ENCODE data around the gene PPP6R1.

The PPP6R1 gene

DNA sequence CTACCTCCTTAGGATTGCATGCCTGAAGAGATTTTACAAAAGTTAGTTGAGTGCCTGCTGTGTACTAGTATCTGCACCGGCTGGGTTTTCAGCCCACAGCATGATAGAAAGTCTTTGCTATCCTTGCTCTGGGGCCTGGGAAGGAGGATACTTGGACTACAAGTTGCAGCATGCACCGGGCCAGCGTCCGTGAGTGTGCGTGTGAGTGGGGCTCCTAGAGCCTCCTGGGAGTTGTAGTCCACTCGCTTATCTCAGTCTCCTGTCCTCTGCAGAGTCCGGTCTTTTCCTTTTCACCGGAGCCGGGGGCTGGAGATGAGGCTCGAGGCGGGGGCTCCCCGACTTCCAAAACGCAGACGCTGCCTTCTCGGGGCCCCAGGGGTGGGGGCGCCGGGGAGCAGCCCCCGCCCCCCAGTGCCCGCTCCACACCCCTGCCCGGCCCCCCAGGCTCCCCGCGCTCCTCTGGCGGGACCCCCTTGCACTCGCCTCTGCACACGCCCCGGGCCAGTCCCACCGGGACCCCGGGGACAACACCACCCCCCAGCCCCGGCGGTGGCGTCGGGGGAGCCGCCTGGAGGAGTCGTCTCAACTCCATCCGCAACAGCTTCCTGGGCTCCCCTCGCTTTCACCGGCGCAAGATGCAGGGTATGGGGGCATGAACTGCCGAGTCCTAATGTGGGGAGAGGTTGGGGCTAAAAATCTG lies 45.6 kb upstream of the PPP6R1 start:
- H3K27ac ChIP-seq (replicated peaks), result no peak overlapping the region

GRCh38 chr19:55303477-55303876 lies 44.7 kb upstream of the PPP6R1 start:
- TF ChIP-seq GABPA (IDR thresholded peaks at IDR 0.05; ENCODE audit: low read depth) (no peak), REST (IDR thresholded peaks at IDR 0.05; ENCODE audit: insufficient replicate concordance, low read depth) (no peak), POLR2AphosphoS5 (IDR thresholded peaks at IDR 0.05; ENCODE audit: low read depth) (no peak), CTCF (IDR thresholded peaks at IDR 0.05; ENCODE audit: insufficient read depth, low read length) (no peak), SPI1 (IDR thresholded peaks at IDR 0.05; ENCODE audit: borderline replicate concordance, low read depth) (no peak)
- no peak for DNase-seq (ENCODE audit: low read depth in 1 of 2, low spot score in 1 of 2)
- no peak overlapping the region for H3K4me3 ChIP-seq (replicated peaks; ENCODE audit: insufficient read depth, low read length)
- H3K27me3 ChIP-seq (ENCODE audit: insufficient read depth, poor library complexity, severe bottlenecking), result no peaks in the 10 kb centered on the region
- no peak overlapping the region for H3K27ac ChIP-seq (replicated peaks)

More for the DNA sequence above, 45.6 kb upstream of the PPP6R1 start:
- TF ChIP-seq CTCF (IDR thresholded peaks at IDR 0.05; ENCODE audit: insufficient read depth, low read length) (no peak), GABPA (IDR thresholded peaks at IDR 0.05; ENCODE audit: low read depth) (no peak), SPI1 (IDR thresholded peaks at IDR 0.05; ENCODE audit: borderline replicate concordance, low read depth) (no peak), POLR2AphosphoS5 (IDR thresholded peaks at IDR 0.05; ENCODE audit: low read depth) (no peak), REST (IDR thresholded peaks at IDR 0.05; ENCODE audit: insufficient replicate concordance, low read depth) (no peak)
- Histone ChIP-seq H3K4me3 (replicated peaks; ENCODE audit: insufficient read depth, low read length) (no peak overlapping the region), H3K27me3 (ENCODE audit: insufficient read depth, poor library complexity, severe bottlenecking) (no peaks in the 10 kb centered on the region)
- peak in 1 of 2 experiments; percentile 73 for DNase-seq (ENCODE audit: low read depth in 1 of 2, low spot score in 1 of 2)

DNA sequence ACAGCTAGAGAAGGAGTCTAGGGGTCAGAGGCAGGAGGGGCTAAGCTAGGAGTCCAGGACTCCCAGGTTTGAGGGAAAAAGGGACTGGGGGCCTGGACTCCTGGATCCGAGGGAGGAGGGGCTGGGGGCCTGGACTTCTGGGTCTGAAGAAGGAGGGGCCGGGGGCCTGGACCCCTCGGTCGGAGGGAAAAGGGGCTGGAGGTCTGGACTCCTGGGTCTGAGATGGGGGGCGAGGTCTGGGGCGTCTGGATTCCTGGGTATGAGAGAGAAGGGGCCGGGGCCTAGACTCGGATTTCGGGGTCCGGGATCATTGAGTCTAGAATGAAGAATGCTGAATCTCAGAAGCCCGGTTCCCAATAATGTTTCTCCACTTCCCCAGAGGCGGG lies 43.5 kb upstream of the PPP6R1 start:
- H3K4me3 ChIP-seq (replicated peaks; ENCODE audit: insufficient read depth, low read length), result no peak overlapping the region
- H3K27ac ChIP-seq (replicated peaks), result no peak overlapping the region

More for the DNA sequence above, 43.5 kb upstream of the PPP6R1 start:
- H3K27me3 ChIP-seq (ENCODE audit: insufficient read depth, poor library complexity, severe bottlenecking), result no peaks in the 10 kb centered on the region
- TF ChIP-seq CTCF (IDR thresholded peaks at IDR 0.05; ENCODE audit: insufficient read depth, low read length), result no peak
- TF ChIP-seq POLR2AphosphoS5 (IDR thresholded peaks at IDR 0.05; ENCODE audit: low read depth), result no peak
- no peak for TF ChIP-seq GABPA (IDR thresholded peaks at IDR 0.05; ENCODE audit: low read depth)
- TF ChIP-seq REST (IDR thresholded peaks at IDR 0.05; ENCODE audit: insufficient replicate concordance, low read depth), result no peak
- TF ChIP-seq SPI1 (IDR thresholded peaks at IDR 0.05; ENCODE audit: borderline replicate concordance, low read depth), result no peak
- DNase-seq (ENCODE audit: low read depth in 1 of 2, low spot score in 1 of 2), result no peak
